HepG2 (cell line): ENCODE results near the gene TTC4. TPM values are rescaled to one million over a fixed set of nuclear protein-coding genes. Genes with fewer than 3 reads are reported as not detected.

Source experiments
- ATAC-seq: fragments of 200-7000 bp; cut with Tn5 transposase; 3 replicates; pipeline ENCODE4 v1.9.1; 2020; ENCODE audit warnings: mild to moderate bottlenecking, moderate library complexity
- BruUV-seq: library from RNA; stranded (reverse); fragments of 400-500 nt; replicated peaks from 2 replicates; lab custom pipeline; 2021; lab: Mats Ljungman, UMichigan
- CTCF ChIA-PET: fragments of 300-600 bp; formaldehyde crosslinking; extraction: SDS; loops from one replicate; lab custom pipeline; 2021; ENCODE audit warnings: low total read pairs, inconsistent platforms, low intra/inter-chr PET ratio; lab: Yijun Ruan, JAX
- POLR2A ChIA-PET: fragments of 350-600 bp; sonication (Branson Sonifier 250); formaldehyde crosslinking; loops from one replicate; lab custom pipeline; 2020; ENCODE audit warnings: antibody characterized with exemption, inconsistent platforms; lab: Yijun Ruan, JAX
- DNase-seq: peaks from one replicate; pipeline ENCODE4 v3.0.0-alpha.2; 2015; ENCODE audit warnings: low spot score
- FAIRE-seq: peaks from 3 replicates; lab custom pipeline; 2011; peaks lifted over from hg19 to GRCh38; lab: Jason Lieb, UNC
- H2AFZ ChIP-seq: one replicate; pipeline ENCODE4 v1.6.1; 2011; ENCODE audit warnings: low read length, inconsistent platforms
- H3K27ac ChIP-seq: fragments of 300-600 bp; 3 replicates; pipeline ENCODE4 v1.8.0; 2011; ENCODE audit warnings: mixed run types, mild to moderate bottlenecking, mixed read lengths, low read length, inconsistent platforms; ENCODE audit not compliant: insufficient read depth; ENCODE audit errors: extremely low read length
- H3K27me3 ChIP-seq, 2 experiments: fragments of 200-600 bp in 1 of 2; 2 replicates in 1 of 2; 3 replicates in 1 of 2; pipeline versions ENCODE4 v1.6.0 to v1.8.0; 2011; ENCODE audit warnings: low read length in 2 of 2, mild to moderate bottlenecking in 2 of 2, moderate library complexity in 2 of 2, inconsistent platforms in 1 of 2; ENCODE audit not compliant: insufficient read depth in 2 of 2, control insufficient read depth in 1 of 2
- H3K36me3 ChIP-seq, 2 experiments: fragments of 200-600 bp in 1 of 2; replicated peaks in 1 of 2; 2 replicates in 1 of 2; 3 replicates in 1 of 2; pipeline versions ENCODE4 v1.5.1 to v1.8.0; 2011; ENCODE audit warnings: low read length in 2 of 2, inconsistent platforms in 1 of 2; ENCODE audit not compliant: insufficient read depth in 2 of 2, control insufficient read depth in 1 of 2
- H3K4me1 ChIP-seq: 2 replicates; pipeline ENCODE4 v1.5.1; 2012; ENCODE audit warnings: low read length, inconsistent platforms; ENCODE audit not compliant: insufficient read depth
- H3K4me2 ChIP-seq: 2 replicates; pipeline ENCODE4 v1.6.0; 2011; ENCODE audit warnings: low read depth, low read length, inconsistent platforms
- H3K4me3 ChIP-seq, 3 experiments: fragments of 200-600 bp in 1 of 3; sonication (generic), shearing (Covaris generic) in 1 of 3; replicated peaks in 1 of 3; 2 replicates each; pipeline ENCODE4 v1.5.1; 2011 to 2016; ENCODE audit warnings: low read length in 3 of 3, inconsistent platforms in 2 of 3, low read depth in 2 of 3, mild to moderate bottlenecking in 2 of 3, control low read depth in 1 of 3, mixed read lengths in 1 of 3; ENCODE audit not compliant: insufficient read depth in 1 of 3
- H3K79me2 ChIP-seq: one replicate; pipeline ENCODE4 v1.6.1; 2011; ENCODE audit warnings: low read length, inconsistent platforms; ENCODE audit not compliant: insufficient read depth
- H3K9ac ChIP-seq: 2 replicates; pipeline ENCODE4 v1.6.0; 2011; ENCODE audit warnings: mild to moderate bottlenecking, low read depth, low read length, inconsistent platforms; ENCODE audit not compliant: insufficient read depth
- H3K9me3 ChIP-seq: 2 replicates; pipeline ENCODE4 v1.5.1; 2012; ENCODE audit warnings: mild to moderate bottlenecking, low read length
- H4K20me1 ChIP-seq: 2 replicates; pipeline ENCODE4 v1.6.0; 2011; ENCODE audit warnings: inconsistent platforms, mild to moderate bottlenecking, low read length, moderate library complexity; ENCODE audit not compliant: insufficient read depth
- ISX ChIP-seq: sonication (generic); formaldehyde crosslinking; conservative IDR thresholded peaks from 2 replicates; pipeline ENCODE4 v1.5.0; 2020; ENCODE audit warnings: missing genetic modification reagents
- MAZ ChIP-seq, 2 experiments: sonication (generic) in 1 of 2; formaldehyde crosslinking in 1 of 2; IDR thresholded peaks; 2 replicates each; pipeline versions ENCODE4 v1.5.0 to v1.6.1; 2012 to 2020; ENCODE audit warnings: low read depth in 2 of 2, mild to moderate bottlenecking in 2 of 2, borderline replicate concordance in 1 of 2, improper control_type of control experiment in 1 of 2, low read length in 1 of 2, missing genetic modification reagents in 1 of 2, moderate library complexity in 1 of 2
- MED1 ChIP-seq: sonication (generic); formaldehyde crosslinking; IDR thresholded peaks from 2 replicates; pipeline ENCODE4 v1.4.0; 2020; ENCODE audit warnings: missing genetic modification reagents
- PHF21A ChIP-seq: sonication (generic); formaldehyde crosslinking; IDR thresholded peaks from 2 replicates; pipeline ENCODE4 v1.5.0; 2020; ENCODE audit warnings: mild to moderate bottlenecking, missing genetic modification reagents
- RBFOX2 ChIP-seq: fragments of 200-400 bp; formaldehyde crosslinking; IDR thresholded peaks from 2 replicates; pipeline ENCODE4 v1.6.1; 2017; ENCODE audit warnings: low read depth, mild to moderate bottlenecking, low read length
- TBL1XR1 ChIP-seq: fragments of 150-350 bp; IDR thresholded peaks from 2 replicates; pipeline ENCODE4 v1.6.1; 2014; ENCODE audit warnings: borderline replicate concordance, low read length; ENCODE audit not compliant: partially characterized antibody
- TCF7L2 ChIP-seq: IDR thresholded peaks from 2 replicates; pipeline ENCODE4 v1.6.1; 2011; ENCODE audit warnings: mild to moderate bottlenecking, low read depth, low read length, moderate library complexity
- ZNF121 ChIP-seq: sonication (generic); formaldehyde crosslinking; IDR thresholded peaks from 2 replicates; pipeline ENCODE4 v1.5.0; 2020; ENCODE audit warnings: mild to moderate bottlenecking, missing genetic modification reagents
- ZNF441 ChIP-seq: sonication (generic); formaldehyde crosslinking; IDR thresholded peaks from 2 replicates; pipeline ENCODE4 v1.7.0; 2021; ENCODE audit warnings: missing genetic modification reagents, borderline replicate concordance
- ZNF773 ChIP-seq: sonication (generic); formaldehyde crosslinking; IDR thresholded peaks from 2 replicates; pipeline ENCODE4 v1.4.0; 2020; ENCODE audit warnings: missing genetic modification reagents, borderline replicate concordance
- WGBS: methylation state at CpG from one replicate; pipeline ENCODE4 v1.1.6; 2017; ENCODE audit warnings: low lambda C conversion rate; 5-methylcytosine and 5-hydroxymethylcytosine counted together
- in situ Hi-C: cut with HindIII; loops from 2 replicates; pipeline ENCODE4 v1.10.0; 2017; ENCODE audit warnings: low pct_unique_long_range_greater_than_20kb; ENCODE audit not compliant: extremely low pct_ligation_motif_present
- intact Hi-C: fragments of 100-400 bp; cut with micrococcal nuclease; formaldehyde crosslinking; loops from one replicate; pipeline ENCODE4 v1.10.0; 2022; ENCODE audit not compliant: unreplicated experiment
- polyA plus RNA-seq, 8 experiments: library from polyadenylated mRNA; depleted of rRNA in 3 of 8; stranded (reverse) in 7 of 8; unstranded in 1 of 8; fragments of >200 nt; fragmentation: Illumina TruSeq in 4 of 8; extraction: Trizol in 4 of 8; gene quantifications; 2 replicates each; pipeline versions ENCODE4 v1.2.1 to v1.2.3, GENCODE V29; 2011 to 2016; ENCODE audit warnings: low read depth in 4 of 8, missing spikeins in 1 of 8, mixed read lengths in 1 of 8; ENCODE audit not compliant: insufficient read depth in 1 of 8
- total RNA-seq, 5 experiments: library from RNA; depleted of rRNA; stranded (reverse); fragments of >200 nt; fragmentation: Illumina TruSeq; extraction: Trizol; gene quantifications; 2 replicates each; pipeline ENCODE4 v1.2.3, GENCODE V29; 2016; ENCODE audit warnings: low read depth in 1 of 5
- TF ChIP-seq, protein P1 (sequence below): sonication (generic); formaldehyde crosslinking; IDR thresholded peaks from 2 replicates; pipeline ENCODE4 v1.4.0; 2020; ENCODE audit warnings: missing genetic modification reagents, mild to moderate bottlenecking, borderline replicate concordance
- TF ChIP-seq, protein P2 (sequence below): sonication (generic); formaldehyde crosslinking; IDR thresholded peaks from 2 replicates; pipeline ENCODE4 v1.5.1; 2020; ENCODE audit warnings: missing genetic modification reagents, mild to moderate bottlenecking, borderline replicate concordance

The TTC4 gene
- total and polyA plus RNA-seq, 2 of the 13 experiments (the other 11 are each of a cell fraction or from before 2014, with no cell fraction given), result 13.1 to 24.7 TPM

DNA sequence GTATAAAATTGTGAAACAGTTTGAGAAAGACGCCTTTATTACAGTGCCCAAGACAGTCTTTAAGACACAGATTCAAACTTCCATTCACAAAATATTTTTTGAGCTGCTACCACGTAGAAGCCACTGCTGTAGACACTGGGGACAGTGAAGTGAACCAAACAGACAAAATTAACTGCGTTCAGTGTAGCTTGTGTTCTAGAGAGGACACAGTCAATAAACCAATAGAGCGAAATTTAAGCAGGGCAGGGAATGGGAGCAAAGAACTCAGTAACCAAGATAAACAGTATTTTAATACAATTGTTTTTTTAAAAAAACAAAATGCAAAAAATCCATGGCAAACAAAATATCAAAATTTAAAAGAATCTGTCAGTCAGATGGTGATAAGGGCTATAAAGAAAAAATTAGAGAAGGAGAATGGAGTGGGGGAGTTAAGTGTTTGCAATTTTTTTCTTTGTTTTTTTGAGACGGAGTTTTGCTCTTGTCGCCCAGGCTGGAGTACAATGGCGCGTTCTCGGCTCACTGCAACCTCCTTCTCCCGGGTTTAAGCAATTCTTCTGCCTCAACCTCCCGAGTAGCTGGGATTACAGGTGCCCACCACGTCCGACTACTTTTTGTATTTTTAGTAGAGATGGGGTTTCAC, 49.4 kb downstream of the TTC4 start:
- peaks cover 24% of the 10 kb centered on the region for H3K4me1 ChIP-seq
- no peaks in the 10 kb centered on the region for H4K20me1 ChIP-seq
- ChIA-PET POLR2A (no interaction called here), CTCF (no interaction called here)
- H3K9me3 ChIP-seq, result no peaks in the 10 kb centered on the region
- intact Hi-C loops, result loop anchor here (2.0 kb wide), 1 partner anchor 30 kb away; no protein-coding TSS in a partner anchor
- TF ChIP-seq RBFOX2, result no peak
- 0 out of 2 replicates have a peak, but pooled peaks have one; percentile 2 for TF ChIP-seq PHF21A (CRISPR knock-in tag)
- TF ChIP-seq TBL1XR1, result peak; percentile 3
- no peak for TF ChIP-seq ZNF773
- peak; percentile 83; the same call in 1 of the 2 replicates for TF ChIP-seq ZNF441 (CRISPR knock-in tag)
- no peaks in the 10 kb centered on the region for H3K27me3 ChIP-seq
- H3K27ac ChIP-seq, result peak overlapping the region; percentile 15
- H2AFZ ChIP-seq, result peak overlapping the region; percentile 43
- H3K9ac ChIP-seq, result peak overlapping the region; percentile 31
- FAIRE-seq (no peak), ATAC-seq (peak; percentile 5; the same call in 2 of the 3 replicates), DNase-seq (no peak)
- in situ Hi-C loops, result no loop called here
- peak overlapping the region; percentile 37 to 60 (median 51) for H3K4me3 ChIP-seq
- BruUV-seq, result no TSS peak
- no peaks in the 10 kb centered on the region for H3K36me3 ChIP-seq
- WGBS, result 19% methylated on average over 13 of the region's 13 CpGs
- H3K4me2 ChIP-seq, result peak overlapping the region; percentile 79
- H3K79me2 ChIP-seq, result peaks cover 14% of the 10 kb centered on the region

DNA sequence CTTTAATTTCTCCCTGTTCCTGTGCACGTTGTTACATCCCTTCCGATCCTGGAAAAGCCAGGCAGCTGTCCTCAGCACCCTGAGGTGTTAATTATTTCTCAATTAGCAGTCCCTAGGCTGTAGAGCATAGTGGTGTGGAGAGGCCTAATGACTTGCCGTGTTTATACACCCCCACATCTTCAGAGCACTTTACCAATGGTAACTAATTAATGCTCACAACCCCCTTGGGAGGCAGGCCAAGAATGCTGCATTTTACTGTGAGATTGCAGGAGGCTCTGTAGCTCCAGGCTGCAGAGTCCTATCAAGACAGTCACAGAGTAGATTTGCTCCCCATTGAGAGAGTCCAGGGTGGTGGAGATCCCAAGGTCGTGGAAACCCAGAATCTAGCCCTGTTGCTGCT, 51.1 kb downstream of the TTC4 start:
- 0% methylated on average over 4 of the region's 4 CpGs for WGBS
- Histone ChIP-seq H3K4me2 (peak overlapping the region; percentile 5; the same call in 1 of the 2 replicates), H3K4me1 (peaks cover 24% of the 10 kb centered on the region), H2AFZ (peak overlapping the region; percentile 36), H3K27ac (no peak overlapping the region), H3K9ac (no peak overlapping the region), H3K9me3 (no peaks in the 10 kb centered on the region), H3K36me3 (no peaks in the 10 kb centered on the region), H4K20me1 (no peaks in the 10 kb centered on the region), H3K27me3 (no peaks in the 10 kb centered on the region), H3K4me3 (no peak overlapping the region), H3K79me2 (peaks cover 14% of the 10 kb centered on the region)
- ChIA-PET POLR2A (no interaction called here), CTCF (no interaction called here)
- BruUV-seq, result no TSS peak
- ATAC-seq (no peak), FAIRE-seq (no peak), DNase-seq (no peak)
- in situ Hi-C loops (no loop called here), intact Hi-C loops (no loop called here)
- TF ChIP-seq ISX (CRISPR knock-in tag), result no peak
- TF ChIP-seq, protein P1, sequence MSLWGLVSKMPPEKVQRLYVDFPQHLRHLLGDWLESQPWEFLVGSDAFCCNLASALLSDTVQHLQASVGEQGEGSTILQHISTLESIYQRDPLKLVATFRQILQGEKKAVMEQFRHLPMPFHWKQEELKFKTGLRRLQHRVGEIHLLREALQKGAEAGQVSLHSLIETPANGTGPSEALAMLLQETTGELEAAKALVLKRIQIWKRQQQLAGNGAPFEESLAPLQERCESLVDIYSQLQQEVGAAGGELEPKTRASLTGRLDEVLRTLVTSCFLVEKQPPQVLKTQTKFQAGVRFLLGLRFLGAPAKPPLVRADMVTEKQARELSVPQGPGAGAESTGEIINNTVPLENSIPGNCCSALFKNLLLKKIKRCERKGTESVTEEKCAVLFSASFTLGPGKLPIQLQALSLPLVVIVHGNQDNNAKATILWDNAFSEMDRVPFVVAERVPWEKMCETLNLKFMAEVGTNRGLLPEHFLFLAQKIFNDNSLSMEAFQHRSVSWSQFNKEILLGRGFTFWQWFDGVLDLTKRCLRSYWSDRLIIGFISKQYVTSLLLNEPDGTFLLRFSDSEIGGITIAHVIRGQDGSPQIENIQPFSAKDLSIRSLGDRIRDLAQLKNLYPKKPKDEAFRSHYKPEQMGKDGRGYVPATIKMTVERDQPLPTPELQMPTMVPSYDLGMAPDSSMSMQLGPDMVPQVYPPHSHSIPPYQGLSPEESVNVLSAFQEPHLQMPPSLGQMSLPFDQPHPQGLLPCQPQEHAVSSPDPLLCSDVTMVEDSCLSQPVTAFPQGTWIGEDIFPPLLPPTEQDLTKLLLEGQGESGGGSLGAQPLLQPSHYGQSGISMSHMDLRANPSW, result no peak
- TF ChIP-seq MAZ (IDR thresholded peaks at IDR 0.05; ENCODE audit: borderline replicate concordance, low read depth, low read length), result no peak
- TF ChIP-seq MAZ (CRISPR knock-in tag; IDR thresholded peaks at IDR 0.05; ENCODE audit: low read depth), result no peak
- TF ChIP-seq TCF7L2, result no peak
- TF ChIP-seq, protein P2, sequence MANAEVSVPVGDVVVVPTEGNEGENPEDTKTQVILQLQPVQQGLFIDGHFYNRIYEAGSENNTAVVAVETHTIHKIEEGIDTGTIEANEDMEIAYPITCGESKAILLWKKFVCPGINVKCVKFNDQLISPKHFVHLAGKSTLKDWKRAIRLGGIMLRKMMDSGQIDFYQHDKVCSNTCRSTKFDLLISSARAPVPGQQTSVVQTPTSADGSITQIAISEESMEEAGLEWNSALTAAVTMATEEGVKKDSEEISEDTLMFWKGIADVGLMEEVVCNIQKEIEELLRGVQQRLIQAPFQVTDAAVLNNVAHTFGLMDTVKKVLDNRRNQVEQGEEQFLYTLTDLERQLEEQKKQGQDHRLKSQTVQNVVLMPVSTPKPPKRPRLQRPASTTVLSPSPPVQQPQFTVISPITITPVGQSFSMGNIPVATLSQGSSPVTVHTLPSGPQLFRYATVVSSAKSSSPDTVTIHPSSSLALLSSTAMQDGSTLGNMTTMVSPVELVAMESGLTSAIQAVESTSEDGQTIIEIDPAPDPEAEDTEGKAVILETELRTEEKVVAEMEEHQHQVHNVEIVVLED, result no peak
- no peak for TF ChIP-seq ZNF121 (CRISPR knock-in tag)
- no peak for TF ChIP-seq MED1
